ENCODE results near the gene TIAM2.
"Not testable (repeated sequence)": the region's sequence is repeated elsewhere in the genome, so short reads cannot be mapped to it uniquely, and the experiment has no call there.

The TIAM2 gene

DNA sequence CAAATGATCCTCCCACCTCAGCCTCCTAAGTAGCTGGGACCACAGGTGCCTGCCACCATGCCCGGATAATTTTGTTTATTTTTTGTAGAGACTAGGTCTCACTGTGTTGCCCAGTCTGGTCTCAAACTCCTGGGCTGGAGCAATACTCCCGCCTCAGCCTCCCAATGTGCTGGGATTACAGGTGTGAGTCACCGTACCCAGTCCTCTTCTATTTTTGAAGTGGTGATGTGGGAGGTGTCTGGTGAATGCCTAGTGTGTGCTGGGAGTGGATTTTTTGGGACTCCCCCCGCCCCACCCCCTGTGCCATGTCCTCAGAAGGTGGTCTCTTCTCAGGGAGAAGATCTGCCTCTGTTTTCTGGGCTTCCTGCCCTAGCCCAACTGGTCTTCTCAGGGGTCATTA, 220.8 kb downstream of the TIAM2 start:
- H3K36me3 ChIP-seq, result peaks cover 34% of the 10 kb centered on the region
- H3K27ac ChIP-seq, result no peak overlapping the region
- TF ChIP-seq, protein P1, sequence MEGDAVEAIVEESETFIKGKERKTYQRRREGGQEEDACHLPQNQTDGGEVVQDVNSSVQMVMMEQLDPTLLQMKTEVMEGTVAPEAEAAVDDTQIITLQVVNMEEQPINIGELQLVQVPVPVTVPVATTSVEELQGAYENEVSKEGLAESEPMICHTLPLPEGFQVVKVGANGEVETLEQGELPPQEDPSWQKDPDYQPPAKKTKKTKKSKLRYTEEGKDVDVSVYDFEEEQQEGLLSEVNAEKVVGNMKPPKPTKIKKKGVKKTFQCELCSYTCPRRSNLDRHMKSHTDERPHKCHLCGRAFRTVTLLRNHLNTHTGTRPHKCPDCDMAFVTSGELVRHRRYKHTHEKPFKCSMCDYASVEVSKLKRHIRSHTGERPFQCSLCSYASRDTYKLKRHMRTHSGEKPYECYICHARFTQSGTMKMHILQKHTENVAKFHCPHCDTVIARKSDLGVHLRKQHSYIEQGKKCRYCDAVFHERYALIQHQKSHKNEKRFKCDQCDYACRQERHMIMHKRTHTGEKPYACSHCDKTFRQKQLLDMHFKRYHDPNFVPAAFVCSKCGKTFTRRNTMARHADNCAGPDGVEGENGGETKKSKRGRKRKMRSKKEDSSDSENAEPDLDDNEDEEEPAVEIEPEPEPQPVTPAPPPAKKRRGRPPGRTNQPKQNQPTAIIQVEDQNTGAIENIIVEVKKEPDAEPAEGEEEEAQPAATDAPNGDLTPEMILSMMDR (IDR thresholded peaks at IDR 0.05; ENCODE audit: low read depth, low read length), result no peak
- no peak for DNase-seq
- H3K9me3 ChIP-seq (ENCODE audit: severe bottlenecking), result no peaks in the 10 kb centered on the region
- no peaks in the 10 kb centered on the region for H3K27me3 ChIP-seq (ENCODE audit: insufficient read depth, low read depth, severe bottlenecking)
- no peak overlapping the region for H3K4me3 ChIP-seq (ENCODE audit: low read depth, low read length)

DNA sequence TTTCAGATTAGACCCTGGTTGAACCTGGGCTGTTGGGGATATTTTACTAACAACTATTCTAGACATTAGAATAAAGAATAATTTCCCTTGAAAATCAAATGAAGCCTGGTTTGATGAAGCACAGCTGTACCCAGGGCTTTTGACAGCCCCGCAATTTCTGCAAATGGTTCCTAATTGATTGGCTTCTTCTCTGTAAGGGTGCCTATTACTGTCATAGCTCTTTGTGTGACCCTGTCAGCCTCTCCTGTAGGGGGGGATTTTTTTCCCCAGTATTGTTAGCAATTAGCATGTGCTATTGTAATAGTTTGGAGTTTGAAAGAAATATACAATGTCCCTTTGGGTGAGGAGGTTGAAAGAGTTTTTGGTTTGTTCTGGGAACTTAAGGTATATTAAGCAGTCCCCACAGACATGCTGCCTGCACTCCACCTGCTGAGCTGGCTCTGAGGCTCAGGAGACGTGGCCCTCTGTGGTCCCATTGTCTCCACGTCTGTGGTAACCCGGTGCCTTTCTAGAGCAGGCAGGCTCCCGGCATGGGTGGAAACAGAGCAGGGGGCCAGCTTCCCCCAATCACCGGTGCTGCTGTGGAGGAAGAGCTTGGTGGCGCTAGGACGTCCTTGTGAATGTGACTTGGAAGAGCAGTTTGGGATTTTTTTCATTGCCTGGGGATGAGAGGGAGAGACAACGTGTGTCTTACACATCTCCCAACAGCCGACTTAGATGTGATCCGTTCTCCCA, 221.4 kb downstream of the TIAM2 start:
- H3K9me3 ChIP-seq (ENCODE audit: severe bottlenecking), result no peaks in the 10 kb centered on the region
- peaks cover 31% of the 10 kb centered on the region for H3K36me3 ChIP-seq
- H3K4me3 ChIP-seq (ENCODE audit: low read depth, low read length), result no peak overlapping the region
- no peaks in the 10 kb centered on the region for H3K27me3 ChIP-seq (ENCODE audit: insufficient read depth, low read depth, severe bottlenecking)
- TF ChIP-seq, protein P1 (IDR thresholded peaks at IDR 0.05; ENCODE audit: low read depth, low read length), result no peak
- no peak for DNase-seq
- no peak overlapping the region for H3K27ac ChIP-seq

DNA sequence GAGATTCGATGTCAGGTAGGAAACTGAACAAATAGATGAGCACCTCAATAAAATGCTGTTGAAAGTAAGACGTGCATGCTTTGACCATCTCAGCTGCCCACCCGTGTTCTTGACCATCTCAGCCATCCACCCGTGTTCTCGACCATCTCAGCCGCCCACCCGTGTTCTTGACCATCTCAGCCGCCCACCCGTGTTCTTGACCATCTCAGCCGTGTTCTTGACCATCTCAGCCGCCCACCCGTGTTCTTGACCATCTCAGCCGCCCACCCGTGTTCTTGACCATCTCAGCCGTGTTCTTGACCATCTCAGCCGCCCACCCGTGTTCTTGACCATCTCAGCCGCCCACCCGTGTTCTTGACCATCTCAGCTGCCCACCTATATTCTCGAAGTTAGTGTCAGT, 223.6 kb downstream of the TIAM2 start:
- H3K4me3 ChIP-seq (ENCODE audit: low read depth, low read length); DNase-seq; H3K9me3 ChIP-seq (ENCODE audit: severe bottlenecking); H3K27ac ChIP-seq; H3K27me3 ChIP-seq (ENCODE audit: insufficient read depth, low read depth, severe bottlenecking): not testable (repeated sequence)
- peaks cover 22% of the 10 kb centered on the region for H3K36me3 ChIP-seq

DNA sequence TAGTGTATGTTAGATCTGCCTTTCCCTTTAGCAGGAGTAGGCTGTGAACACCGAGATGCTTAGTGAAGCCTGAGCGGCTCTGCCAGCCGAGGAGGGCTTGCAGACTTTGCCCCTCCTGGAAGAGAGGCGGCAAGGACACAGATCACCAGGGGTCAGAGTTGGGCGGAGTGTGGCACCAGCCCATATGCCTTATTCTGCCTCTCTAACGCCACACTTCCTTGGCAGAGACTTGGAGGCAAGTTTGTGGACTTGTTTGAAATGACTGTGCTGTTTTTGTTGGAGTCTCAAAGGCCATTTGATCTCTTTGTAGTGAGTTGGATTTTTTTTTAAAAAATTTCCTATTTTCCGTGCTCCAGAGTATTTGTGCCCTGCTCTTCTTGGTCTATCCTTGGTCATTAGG, 224.2 kb downstream of the TIAM2 start:
- H3K4me3 ChIP-seq (ENCODE audit: low read depth, low read length), result no peak overlapping the region
- TF ChIP-seq, protein P1 (IDR thresholded peaks at IDR 0.05; ENCODE audit: low read depth, low read length), result no peak
- no peaks in the 10 kb centered on the region for H3K27me3 ChIP-seq (ENCODE audit: insufficient read depth, low read depth, severe bottlenecking)
- H3K9me3 ChIP-seq (ENCODE audit: severe bottlenecking), result no peaks in the 10 kb centered on the region
- peaks cover 22% of the 10 kb centered on the region for H3K36me3 ChIP-seq
- no peak overlapping the region for H3K27ac ChIP-seq
- no peak for DNase-seq

DNA sequence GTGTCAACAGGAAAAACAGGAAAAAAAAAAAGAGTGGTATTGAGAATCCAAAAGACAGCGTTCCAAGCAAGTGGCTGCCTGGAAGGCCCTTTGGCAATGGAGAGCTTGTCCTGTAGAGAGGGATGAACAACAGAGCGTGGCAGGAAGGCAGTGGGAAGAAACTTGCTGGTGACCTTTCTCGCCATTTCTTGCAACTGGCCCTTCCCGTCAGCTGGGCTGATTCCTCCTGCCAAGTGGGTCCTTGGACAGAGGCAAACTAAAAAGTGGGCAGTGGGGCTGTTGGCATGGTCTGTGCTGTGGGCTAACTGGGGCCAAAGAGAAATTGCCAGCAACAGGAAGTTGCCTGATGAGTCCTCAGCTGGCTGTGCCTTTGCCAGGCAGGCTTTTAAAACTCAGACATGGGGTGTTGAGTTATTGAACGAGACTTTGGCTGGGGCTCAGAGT, 224.8 kb downstream of the TIAM2 start:
- H3K4me3 ChIP-seq (ENCODE audit: low read depth, low read length), result no peak overlapping the region
- no peak overlapping the region for H3K27ac ChIP-seq
- TF ChIP-seq, protein P1 (IDR thresholded peaks at IDR 0.05; ENCODE audit: low read depth, low read length), result no peak
- no peaks in the 10 kb centered on the region for H3K9me3 ChIP-seq (ENCODE audit: severe bottlenecking)
- no peak for DNase-seq
- no peaks in the 10 kb centered on the region for H3K27me3 ChIP-seq (ENCODE audit: insufficient read depth, low read depth, severe bottlenecking)
- peaks cover 22% of the 10 kb centered on the region for H3K36me3 ChIP-seq

DNA sequence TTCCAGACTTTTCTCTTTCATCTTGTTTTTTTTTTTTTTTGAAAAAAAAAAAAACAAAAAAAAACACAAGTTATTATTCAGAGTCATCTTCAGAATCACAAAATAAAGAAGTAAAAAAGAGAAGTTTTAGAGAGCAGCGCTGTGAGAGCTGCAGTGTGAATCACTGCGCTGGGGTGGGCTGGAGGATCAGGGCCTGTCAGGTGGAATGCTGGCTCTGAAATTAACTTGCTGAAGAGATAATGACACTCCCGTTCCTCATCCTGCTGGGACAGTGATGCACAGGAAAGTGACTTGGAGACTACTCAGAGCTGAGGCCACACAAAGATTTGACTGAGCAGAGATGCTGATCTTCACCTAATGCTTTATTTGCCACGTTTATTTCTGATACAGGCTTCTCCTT, 226.0 kb downstream of the TIAM2 start:
- TF ChIP-seq, protein P1 (IDR thresholded peaks at IDR 0.05; ENCODE audit: low read depth, low read length), result no peak
- Histone ChIP-seq H3K9me3 (ENCODE audit: severe bottlenecking) (no peaks in the 10 kb centered on the region), H3K4me3 (ENCODE audit: low read depth, low read length) (no peak overlapping the region), H3K27ac (no peak overlapping the region), H3K36me3 (peaks cover 34% of the 10 kb centered on the region), H3K27me3 (ENCODE audit: insufficient read depth, low read depth, severe bottlenecking) (no peaks in the 10 kb centered on the region)
- DNase-seq, result no peak

Data from WERI-Rb-1 (cell line).